Loucy (cell line): ENCODE results near the gene RAB14.

ENCODE experiments used
- CTCF ChIP-seq: fragments of 200-600 bp; sonication (generic); conservative IDR thresholded peaks from 2 replicates; pipeline ENCODE4 v1.5.1; 2014; ENCODE audit warnings: mild to moderate bottlenecking, antibody characterized with exemption, low read length
- EZH2phosphoT487 ChIP-seq: fragments of 200-600 bp; IDR thresholded peaks from 2 replicates; pipeline ENCODE4 v1.6.1; 2018; ENCODE audit warnings: antibody characterized with exemption, mild to moderate bottlenecking, moderate library complexity, borderline replicate concordance

- no peak for TF ChIP-seq CTCF
- TF ChIP-seq EZH2phosphoT487 = no peak
Measured at GRCh38 chr9:121156263-121156731, 45.4 kb downstream of the RAB14 start.
